ENCODE data around the gene STOX1. TPM values are rescaled to one million over a fixed set of nuclear protein-coding genes. Genes with fewer than 3 reads are reported as not detected.

The STOX1 gene
- total and polyA plus RNA-seq, 10 of the 15 experiments (the other 5 are each of a cell fraction or from before 2014, with no cell fraction given), result 0.18 to 1.2 (median 0.67) TPM; not detected in 1

- TF ChIP-seq, protein P1, sequence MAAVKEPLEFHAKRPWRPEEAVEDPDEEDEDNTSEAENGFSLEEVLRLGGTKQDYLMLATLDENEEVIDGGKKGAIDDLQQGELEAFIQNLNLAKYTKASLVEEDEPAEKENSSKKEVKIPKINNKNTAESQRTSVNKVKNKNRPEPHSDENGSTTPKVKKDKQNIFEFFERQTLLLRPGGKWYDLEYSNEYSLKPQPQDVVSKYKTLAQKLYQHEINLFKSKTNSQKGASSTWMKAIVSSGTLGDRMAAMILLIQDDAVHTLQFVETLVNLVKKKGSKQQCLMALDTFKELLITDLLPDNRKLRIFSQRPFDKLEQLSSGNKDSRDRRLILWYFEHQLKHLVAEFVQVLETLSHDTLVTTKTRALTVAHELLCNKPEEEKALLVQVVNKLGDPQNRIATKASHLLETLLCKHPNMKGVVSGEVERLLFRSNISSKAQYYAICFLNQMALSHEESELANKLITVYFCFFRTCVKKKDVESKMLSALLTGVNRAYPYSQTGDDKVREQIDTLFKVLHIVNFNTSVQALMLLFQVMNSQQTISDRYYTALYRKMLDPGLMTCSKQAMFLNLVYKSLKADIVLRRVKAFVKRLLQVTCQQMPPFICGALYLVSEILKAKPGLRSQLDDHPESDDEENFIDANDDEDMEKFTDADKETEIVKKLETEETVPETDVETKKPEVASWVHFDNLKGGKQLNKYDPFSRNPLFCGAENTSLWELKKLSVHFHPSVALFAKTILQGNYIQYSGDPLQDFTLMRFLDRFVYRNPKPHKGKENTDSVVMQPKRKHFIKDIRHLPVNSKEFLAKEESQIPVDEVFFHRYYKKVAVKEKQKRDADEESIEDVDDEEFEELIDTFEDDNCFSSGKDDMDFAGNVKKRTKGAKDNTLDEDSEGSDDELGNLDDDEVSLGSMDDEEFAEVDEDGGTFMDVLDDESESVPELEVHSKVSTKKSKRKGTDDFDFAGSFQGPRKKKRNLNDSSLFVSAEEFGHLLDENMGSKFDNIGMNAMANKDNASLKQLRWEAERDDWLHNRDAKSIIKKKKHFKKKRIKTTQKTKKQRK (IDR thresholded peaks at IDR 0.05; ENCODE audit: low read depth, low read length), result no peak
- TF ChIP-seq ZNF24 (IDR thresholded peaks at IDR 0.05) (no peak), GATAD2B (conservative IDR thresholded peaks at IDR 0.05; ENCODE audit: low read depth) (peak; percentile 34), JUND (IDR thresholded peaks at IDR 0.05; ENCODE audit: low read depth, low read length) (no peak), NBN (IDR thresholded peaks at IDR 0.05) (no peak), ZNF622 (IDR thresholded peaks at IDR 0.05) (no peak), BCL11A (IDR thresholded peaks at IDR 0.05; ENCODE audit: low read depth, low read length) (no peak), CBFB (IDR thresholded peaks at IDR 0.05; ENCODE audit: low read depth) (no peak), CREM (IDR thresholded peaks at IDR 0.05; ENCODE audit: low read depth) (no peak), HDAC2 (IDR thresholded peaks at IDR 0.05) (no peak), POU2F2 (IDR thresholded peaks at IDR 0.05; ENCODE audit: borderline replicate concordance, low read depth, low read length) (peak; percentile 84), MLLT1 (IDR thresholded peaks at IDR 0.05) (peak; percentile 95), TAF1 (IDR thresholded peaks at IDR 0.05; ENCODE audit: borderline replicate concordance, low read depth, low read length) (peak; percentile 100), SREBF1 (IDR thresholded peaks at IDR 0.05; ENCODE audit: low read length) (no peak), SMAD1 (IDR thresholded peaks at IDR 0.05; ENCODE audit: low read depth, partially characterized antibody) (no peak), USF1 (IDR thresholded peaks at IDR 0.05; ENCODE audit: borderline replicate concordance, extremely low read length, insufficient read depth, low read depth, low read length) (no peak), PAX5 (IDR thresholded peaks at IDR 0.05; ENCODE audit: borderline replicate concordance, low read depth, low read length) (peak; percentile 26; the same call in 1 of the 2 replicates), NRF1 (conservative IDR thresholded peaks at IDR 0.05; ENCODE audit: low read depth, low read length) (no peak), SIX5 (IDR thresholded peaks at IDR 0.05; ENCODE audit: low read depth, low read length, severe bottlenecking) (no peak)
- TF ChIP-seq, protein P2, sequence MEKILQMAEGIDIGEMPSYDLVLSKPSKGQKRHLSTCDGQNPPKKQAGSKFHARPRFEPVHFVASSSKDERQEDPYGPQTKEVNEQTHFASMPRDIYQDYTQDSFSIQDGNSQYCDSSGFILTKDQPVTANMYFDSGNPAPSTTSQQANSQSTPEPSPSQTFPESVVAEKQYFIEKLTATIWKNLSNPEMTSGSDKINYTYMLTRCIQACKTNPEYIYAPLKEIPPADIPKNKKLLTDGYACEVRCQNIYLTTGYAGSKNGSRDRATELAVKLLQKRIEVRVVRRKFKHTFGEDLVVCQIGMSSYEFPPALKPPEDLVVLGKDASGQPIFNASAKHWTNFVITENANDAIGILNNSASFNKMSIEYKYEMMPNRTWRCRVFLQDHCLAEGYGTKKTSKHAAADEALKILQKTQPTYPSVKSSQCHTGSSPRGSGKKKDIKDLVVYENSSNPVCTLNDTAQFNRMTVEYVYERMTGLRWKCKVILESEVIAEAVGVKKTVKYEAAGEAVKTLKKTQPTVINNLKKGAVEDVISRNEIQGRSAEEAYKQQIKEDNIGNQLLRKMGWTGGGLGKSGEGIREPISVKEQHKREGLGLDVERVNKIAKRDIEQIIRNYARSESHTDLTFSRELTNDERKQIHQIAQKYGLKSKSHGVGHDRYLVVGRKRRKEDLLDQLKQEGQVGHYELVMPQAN (conservative IDR thresholded peaks at IDR 0.05), result no peak
- TF ChIP-seq, protein P3, sequence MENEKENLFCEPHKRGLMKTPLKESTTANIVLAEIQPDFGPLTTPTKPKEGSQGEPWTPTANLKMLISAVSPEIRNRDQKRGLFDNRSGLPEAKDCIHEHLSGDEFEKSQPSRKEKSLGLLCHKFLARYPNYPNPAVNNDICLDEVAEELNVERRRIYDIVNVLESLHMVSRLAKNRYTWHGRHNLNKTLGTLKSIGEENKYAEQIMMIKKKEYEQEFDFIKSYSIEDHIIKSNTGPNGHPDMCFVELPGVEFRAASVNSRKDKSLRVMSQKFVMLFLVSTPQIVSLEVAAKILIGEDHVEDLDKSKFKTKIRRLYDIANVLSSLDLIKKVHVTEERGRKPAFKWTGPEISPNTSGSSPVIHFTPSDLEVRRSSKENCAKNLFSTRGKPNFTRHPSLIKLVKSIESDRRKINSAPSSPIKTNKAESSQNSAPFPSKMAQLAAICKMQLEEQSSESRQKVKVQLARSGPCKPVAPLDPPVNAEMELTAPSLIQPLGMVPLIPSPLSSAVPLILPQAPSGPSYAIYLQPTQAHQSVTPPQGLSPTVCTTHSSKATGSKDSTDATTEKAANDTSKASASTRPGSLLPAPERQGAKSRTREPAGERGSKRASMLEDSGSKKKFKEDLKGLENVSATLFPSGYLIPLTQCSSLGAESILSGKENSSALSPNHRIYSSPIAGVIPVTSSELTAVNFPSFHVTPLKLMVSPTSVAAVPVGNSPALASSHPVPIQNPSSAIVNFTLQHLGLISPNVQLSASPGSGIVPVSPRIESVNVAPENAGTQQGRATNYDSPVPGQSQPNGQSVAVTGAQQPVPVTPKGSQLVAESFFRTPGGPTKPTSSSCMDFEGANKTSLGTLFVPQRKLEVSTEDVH (IDR thresholded peaks at IDR 0.05; ENCODE audit: low read depth, partially characterized antibody), result no peak
These were observed 73.2 kb downstream of the STOX1 start (continued) for GRCh38 chr10:68900427-68901104.

All from GM12878 (cell line).